Activated CD8-positive, alpha-beta memory T cell treated with anti-CD3 and anti-CD28 coated beads for 36 hours (primary cell): ENCODE data around the gene CFAP100. TPM values are rescaled to one million over a fixed set of nuclear protein-coding genes. Genes with fewer than 3 reads are reported as not detected.

Source experiments
- CTCF ChIA-PET: fragments of 350-600 bp; sonication (Branson Sonifier 250); formaldehyde crosslinking; loops from one replicate; lab custom pipeline; 2021; ENCODE audit warnings: antibody characterized with exemption; lab: Charles Lee
- POLR2A ChIA-PET: fragments of 350-600 bp; sonication (Branson Sonifier 250); formaldehyde crosslinking; loops from one replicate; lab custom pipeline; 2021; ENCODE audit warnings: antibody characterized with exemption; lab: Charles Lee
- total RNA-seq, 2 experiments: library from RNA; stranded (reverse); gene quantifications; one replicate each; pipeline ENCODE4 v1.2.3, GENCODE V29; 2021

Gene CFAP100
- total RNA-seq, 2 experiments from 2014 or later = not detected

DNA sequence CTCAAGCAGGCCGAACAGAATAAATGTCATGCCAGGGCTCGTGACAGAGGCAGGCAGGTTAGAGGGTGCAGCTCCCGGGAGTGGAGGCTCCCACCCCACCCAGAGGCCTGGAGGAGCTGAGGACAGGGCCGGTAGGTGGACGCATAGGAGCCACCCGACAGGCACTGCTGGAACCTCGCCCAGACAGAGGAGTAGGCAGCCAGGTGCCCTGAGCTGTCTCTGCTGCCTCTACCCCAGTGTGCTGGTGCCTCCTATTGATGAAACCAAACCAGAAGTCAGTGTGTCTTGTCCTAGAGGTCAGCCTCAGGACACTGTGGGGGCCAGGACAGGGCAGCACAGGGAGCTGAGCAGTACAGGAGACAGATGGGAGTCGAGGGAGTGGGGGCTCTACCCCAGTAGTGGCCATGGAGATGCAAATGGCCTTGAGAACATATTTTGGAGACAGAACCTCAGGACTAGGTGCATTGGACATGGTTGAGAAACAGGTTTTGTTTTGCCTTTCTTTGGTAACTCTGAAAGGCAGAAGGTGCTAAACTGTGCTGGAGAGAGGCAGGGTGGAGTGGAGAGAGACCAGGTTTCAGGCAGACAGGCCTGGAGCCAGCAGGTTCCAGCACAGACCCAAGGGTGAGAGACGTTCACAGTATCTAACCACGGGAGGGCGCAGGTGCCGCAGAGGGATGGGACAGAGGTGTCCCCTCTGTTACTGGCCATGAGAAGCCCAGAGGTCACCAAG lies 22.1 kb upstream of the CFAP100 start:
- ChIA-PET POLR2A (no interaction called here), CTCF (no interaction called here)

DNA sequence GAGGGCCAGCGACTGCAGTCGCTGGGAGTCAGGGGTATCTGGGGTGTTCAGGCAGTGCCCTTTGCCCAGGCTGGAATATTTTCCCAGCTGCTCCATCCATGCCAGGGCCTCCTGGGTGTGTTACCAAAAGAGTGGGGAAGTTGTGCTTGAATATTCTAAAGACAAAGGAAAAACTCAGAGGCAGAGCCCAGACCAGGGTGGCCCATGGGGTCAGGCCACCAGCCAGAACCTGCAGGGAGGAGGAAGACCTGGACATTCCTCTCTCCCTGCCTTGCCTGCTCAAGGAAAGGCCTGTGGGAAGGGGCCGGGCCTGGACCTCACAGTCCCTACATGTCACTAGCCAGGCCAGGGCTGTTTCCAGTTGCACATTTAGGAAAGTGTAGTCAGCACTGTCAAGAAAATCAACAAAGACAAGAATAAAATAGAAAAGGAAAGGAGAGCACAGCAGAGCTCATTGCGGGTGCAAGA lies 21.5 kb upstream of the CFAP100 start:
- ChIA-PET CTCF (no interaction called here), POLR2A (no interaction called here)

DNA sequence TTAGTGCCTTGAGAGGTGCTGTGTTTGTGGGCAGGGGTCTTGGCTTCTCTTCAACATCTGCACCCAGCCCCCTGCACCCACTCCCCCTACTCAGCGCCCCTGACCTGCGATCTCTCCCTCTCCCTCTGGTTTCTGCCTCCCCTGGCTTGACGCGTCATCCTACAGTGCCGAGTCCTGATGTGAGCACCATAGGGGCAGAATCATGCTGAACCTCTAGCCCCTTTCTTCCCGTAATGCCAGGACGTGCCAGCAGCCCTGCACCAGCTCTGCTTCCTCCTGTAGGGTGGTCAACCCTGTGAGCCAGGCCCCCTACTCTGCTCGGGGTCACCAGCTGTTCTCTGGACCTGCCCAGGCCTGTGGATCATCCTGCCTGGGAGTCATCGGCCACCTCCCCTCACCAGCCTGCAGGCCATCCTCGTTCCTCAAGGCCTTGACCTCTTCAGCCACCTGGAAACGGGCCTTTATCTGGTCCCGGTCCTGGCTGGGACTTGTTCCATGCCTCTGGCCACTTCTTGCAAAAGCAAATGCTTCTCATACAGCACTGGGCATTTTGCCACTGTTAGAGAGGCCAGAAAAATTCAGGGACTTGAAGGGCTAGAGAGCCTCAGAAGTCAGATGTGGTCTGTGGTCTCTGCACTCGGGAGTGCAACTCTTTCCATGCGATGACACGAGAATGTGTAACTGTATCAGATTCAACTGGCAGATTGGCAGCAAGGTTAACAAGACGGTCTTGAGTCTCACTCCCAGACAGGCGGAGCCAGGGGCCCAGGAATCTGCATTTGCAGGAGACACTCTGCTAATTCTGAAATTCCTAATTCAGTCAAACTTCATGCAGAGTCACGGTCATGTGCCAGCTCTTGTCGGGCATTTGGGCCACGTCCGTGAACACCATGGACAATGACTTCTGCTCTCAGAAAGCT lies 20.8 kb upstream of the CFAP100 start:
- ChIA-PET CTCF (no interaction called here), POLR2A (no interaction called here)

DNA sequence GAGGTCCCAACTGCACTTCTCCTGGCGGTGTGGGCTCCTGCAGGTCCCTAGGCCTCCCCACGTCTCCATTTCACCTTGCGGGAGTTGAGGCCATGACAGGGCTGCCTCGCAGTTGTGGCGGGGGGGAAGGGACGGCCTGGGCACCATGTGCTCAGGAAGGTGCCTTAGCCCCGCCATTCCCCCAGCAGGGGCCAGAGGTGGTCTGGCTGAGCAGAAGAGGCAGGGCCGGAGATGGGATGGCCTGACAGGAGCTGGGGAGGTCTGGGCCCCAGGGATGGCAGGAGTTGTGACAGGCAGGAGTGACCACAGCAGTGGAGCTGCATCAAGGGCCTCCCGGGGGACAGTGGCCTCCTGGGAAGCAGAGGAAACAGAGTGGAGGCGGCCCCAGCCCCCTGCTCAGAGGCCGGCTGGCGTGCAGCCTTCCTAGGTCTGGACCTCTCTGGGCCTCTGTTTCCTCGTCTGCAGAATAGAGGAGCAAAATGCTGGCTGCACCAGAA lies 18.8 kb upstream of the CFAP100 start:
- CTCF ChIA-PET = no interaction called here
- POLR2A ChIA-PET = no interaction called here

DNA sequence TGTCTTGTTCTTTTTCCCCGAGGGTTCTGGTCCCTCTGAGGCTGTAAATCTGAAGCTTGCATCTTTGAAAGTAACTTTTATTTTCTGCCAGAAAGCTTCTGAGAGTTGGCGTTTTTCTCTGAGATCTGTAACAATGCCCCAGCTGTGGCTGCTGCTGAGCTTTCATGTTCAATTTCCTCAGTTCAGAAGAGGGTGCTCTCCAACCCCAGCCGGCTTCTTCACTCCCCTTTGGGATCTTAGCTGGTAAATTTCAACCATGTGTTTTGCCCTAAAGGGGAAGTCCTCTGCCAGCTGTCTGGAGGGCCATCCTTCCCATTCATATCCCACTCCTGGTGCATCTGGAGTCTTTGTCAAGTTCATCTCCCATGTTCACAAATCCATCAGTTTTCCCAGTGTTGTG lies 18.3 kb upstream of the CFAP100 start:
- ChIA-PET POLR2A (no interaction called here), CTCF (no interaction called here)

DNA sequence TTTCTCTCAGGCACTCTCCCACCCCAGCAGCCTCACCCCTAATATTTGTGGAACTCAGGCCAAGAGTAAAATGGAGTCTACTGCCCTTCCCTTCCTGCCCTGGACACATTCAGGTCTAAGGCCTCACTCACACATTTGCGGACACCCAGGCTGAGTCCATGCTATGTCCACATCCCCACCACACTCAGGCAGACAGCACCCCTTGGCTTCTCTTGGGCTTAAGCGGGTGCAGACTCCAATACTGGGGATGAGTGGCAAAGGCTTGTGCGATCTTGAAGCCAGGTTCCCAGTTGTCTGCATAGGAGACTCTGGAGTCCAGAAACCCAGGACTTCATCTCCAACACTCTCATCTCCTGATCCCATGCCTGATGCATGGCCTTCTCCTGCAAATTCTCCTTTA lies 17.5 kb upstream of the CFAP100 start:
- ChIA-PET CTCF (no interaction called here), POLR2A (no interaction called here)

DNA sequence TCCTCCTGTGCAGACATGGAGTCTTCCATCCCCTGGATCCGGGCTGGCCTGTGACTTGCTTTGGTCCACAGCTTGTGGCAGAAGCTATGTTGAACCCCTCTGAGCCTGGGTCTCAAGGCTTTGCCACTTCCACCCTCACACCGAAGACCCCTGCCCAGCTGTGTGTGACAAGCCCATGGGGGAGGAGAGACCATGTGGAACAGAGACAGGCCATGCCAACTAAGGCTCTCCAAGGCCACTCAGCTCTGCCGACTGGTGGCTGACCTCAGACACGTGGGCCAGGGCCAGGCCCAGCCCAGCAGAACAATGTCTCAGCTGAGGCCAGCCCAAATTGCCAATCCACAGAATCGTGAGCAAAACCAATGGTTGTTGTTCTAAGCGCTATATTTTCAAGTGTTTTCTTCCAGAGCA lies 16.4 kb upstream of the CFAP100 start:
- ChIA-PET CTCF (no interaction called here), POLR2A (no interaction called here)

DNA sequence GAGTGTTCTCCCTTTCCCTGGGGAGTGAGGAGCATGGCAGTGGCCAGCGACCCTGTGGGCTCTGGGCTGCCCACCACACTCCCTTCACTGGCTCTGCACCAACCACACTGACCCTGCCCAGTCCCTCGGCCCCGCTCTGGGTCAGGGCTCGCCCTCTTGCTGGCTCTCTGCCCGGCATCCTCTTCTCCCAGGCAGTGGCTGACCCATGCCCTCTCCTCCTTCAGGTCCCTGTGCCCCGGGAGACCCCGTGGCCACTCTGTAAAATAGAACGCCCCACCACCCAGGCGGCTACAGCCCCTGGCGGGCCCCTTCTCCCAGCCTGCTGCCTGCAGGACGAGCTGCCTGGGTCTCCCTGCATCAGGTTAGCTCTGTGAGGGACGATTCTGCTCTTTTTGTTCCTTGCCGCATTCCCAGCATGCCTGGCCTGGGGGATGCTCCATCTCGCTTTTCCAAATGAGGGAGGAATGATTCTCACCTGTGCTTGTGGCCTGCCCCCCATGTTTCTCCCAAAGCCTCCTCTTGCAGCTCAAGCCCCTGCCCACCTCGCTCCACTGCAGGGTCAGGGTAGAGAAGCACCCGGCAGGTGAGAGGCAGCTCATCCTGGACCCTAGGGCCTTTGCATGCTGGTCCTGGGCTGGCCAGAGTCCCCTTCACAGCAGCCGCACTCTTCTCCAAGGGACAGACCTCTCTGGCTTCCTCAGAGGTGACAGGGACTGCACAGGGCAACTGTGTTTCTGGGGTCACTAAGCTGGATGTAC lies 14.5 kb upstream of the CFAP100 start:
- CTCF ChIA-PET = no interaction called here
- POLR2A ChIA-PET = no interaction called here

DNA sequence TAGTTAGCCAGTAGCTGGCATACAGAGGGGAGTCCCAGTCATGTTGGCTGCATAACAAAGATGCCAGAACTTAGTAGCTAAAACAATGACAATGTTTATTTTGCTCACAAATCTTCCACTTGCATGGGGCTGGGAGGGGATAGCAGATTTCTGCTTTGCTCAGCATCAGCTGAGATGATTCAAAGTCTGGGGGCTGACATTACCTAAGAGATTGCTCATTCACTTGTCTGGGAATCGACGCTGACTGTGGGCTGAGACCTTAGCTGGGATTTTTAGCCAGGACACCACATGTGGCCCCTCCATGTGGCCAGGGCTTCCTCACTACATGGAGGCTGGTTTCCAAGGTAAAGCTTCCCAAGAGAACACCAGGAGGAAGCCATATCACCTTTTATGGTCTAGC lies 12.7 kb upstream of the CFAP100 start:
- POLR2A ChIA-PET = no interaction called here
- CTCF ChIA-PET = no interaction called here

DNA sequence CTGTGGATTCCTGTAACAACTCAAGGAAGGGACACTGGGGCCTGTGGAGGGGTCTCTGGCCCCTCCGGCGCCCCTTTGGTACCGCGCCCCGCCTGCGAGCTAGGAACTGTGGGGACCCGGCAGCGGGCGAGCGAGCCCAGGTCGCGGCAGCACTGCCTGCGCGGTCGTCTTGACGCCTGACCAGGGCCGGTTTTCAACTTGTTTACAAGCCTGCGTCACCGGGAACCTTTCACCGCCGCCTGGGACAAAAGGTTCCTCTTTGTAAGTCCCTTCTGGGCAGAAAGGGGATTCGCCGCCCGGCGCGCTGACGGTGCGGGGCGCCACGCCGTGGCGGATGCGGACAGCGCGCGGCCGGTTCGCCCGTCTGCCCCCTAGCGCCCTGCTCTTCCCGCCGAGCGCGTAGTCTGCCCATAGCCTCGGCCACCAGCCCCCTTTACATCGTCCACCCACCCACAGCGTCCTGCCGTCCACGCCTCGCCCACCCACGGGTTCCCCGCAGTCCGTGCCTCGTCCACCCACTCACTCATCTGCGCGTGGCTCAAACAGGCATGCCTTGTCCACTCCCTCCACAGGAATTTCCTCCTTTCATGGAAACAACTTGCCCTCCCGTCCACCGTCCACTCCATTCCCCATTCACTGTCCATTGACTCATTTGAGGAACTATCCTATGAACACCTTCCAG lies 5.5 kb upstream of the CFAP100 start:
- CTCF ChIA-PET = interaction anchor here (0.6 to 0.7 kb wide), 2 partner anchors 128 to 937 kb away, joined by 3 to 4 read pairs; no protein-coding TSS in a partner anchor

DNA sequence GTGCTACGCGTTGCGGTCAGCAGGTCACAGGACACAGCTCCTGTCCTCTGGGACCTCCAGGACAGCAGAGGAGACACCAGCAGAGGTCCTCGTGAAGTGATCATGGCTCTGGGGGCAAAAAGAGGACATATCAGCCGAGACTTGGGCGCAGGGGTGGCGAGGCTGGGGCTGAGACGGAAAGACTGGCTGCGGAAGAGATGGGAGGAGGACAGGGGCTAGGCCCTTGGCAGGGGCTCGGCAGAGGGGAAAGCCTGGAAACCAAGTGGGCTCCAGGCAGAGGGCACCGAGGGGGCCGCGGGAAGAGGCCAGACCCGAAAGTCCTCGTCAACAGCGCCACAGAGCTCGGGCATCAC lies 4.9 kb upstream of the CFAP100 start:
- ChIA-PET CTCF (no interaction called here), POLR2A (no interaction called here)

More for the DNA sequence above, 5.5 kb upstream of the CFAP100 start:
- POLR2A ChIA-PET = no interaction called here

DNA sequence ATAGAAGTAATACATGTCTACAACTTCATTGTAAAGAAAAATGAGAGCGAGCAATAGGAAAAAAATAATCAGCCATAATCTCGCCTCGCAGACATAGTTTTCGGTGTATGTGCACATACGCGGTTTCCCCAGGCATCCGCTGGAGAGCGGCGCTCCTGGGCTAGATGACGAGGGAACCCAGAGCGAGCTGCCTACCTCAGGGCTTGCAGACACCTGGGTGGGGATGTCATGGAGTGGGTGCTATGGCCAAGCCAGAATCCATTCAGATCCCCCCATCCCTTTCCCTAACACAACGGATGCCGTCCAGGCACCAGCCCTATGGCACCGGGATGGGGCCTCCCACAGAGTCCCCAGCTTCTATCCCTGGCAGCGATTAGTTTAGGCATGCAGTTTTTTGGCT lies 4.5 kb upstream of the CFAP100 start:
- POLR2A ChIA-PET = no interaction called here
- CTCF ChIA-PET = no interaction called here

DNA sequence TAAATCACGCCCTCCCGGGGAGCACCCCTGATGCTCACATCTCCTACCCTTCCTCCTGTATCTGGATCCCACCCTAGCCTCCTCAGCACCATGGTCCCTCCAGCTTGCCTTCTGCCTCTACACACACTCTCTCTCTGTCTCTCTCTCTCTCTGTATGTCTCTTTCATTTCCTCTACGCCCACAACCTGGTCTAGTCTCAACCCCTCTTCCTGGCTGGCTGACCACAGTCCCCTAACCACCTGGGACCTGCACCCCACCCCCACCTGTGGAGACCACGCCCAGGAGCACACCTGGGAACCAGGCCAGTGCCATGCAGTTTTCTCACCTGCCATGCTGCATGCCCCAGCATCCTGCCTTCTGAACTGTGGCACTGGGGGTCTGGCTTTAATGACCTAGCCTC lies 4.0 kb upstream of the CFAP100 start:
- ChIA-PET POLR2A (no interaction called here), CTCF (no interaction called here)

DNA sequence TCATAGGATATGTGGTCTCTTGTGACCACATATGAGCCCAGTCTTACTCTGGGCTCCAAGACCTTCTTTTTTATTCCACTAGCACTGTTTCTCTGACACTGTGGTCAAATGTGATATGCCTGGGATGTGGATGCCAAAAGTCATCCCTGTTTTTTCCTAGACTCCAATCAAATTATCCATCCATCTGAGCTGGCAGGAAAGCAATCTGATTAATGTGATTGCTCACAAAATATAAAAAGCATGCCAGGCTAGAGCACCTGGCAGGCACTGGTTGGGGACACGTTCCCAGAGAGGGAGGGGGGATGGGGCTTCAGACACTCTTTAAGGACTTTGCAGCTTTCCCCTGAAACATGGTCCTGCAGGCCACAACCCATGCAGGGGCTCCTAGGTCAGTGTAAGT lies 3.1 kb upstream of the CFAP100 start:
- CTCF ChIA-PET = no interaction called here
- POLR2A ChIA-PET = no interaction called here

DNA sequence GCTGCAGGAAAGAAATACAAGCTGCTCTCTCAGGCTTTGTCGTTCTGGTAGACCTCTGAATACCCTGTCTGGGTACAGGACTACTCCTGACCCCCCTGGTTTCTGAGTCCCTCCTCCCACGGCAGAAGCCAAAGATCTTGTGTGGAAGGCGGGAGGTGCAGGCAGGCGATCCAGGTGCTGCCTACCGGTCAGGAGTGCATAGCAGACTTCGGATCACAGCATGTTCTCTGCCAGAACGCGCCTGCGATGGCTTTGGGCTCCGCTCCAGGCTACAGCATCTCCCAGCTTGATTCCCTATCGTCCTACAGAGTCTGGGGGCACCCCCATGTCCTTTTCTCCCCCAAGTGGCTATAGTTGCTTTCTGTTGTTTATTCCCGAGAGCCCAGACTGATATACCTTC lies 2.5 kb upstream of the CFAP100 start:
- ChIA-PET CTCF (no interaction called here), POLR2A (no interaction called here)

DNA sequence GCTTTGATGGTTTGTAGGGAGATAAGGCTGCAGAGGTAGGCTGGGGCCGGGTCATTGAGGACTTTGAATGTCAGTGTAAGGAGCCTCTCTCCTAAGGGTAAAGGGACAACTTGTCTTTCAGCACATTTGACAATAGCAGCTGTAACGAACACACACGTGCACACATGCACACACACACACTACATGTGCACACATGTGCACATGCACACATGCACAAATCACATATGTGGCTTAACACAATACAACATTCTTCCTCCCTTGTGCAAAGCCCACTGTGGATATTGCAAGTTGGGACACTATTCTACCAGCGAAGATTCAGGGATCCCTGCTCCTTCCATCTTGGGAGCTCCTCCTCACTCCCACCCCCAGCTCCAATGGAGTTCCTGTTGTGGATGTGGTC lies 1.1 kb upstream of the CFAP100 start:
- CTCF ChIA-PET = no interaction called here
- POLR2A ChIA-PET = no interaction called here

DNA sequence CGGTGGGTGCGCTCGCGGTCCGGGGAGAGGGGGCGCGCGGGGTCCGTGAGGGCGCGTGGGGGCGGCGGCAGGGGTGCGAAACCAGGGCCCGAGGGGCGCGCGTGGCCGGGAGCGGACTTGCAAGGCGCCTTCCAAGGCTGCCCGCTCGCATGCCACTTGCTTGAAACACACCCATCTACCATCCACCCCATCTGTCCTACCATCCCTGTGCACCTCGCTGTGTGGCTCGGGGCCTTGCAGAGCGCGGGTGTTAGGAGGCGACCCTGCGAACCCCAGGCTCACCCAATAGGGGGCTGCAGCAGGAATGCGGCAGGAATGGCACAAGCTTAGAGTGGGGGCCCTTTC lies 240 bp downstream of the CFAP100 start:
- ChIA-PET CTCF (no interaction called here), POLR2A (no interaction called here)

DNA sequence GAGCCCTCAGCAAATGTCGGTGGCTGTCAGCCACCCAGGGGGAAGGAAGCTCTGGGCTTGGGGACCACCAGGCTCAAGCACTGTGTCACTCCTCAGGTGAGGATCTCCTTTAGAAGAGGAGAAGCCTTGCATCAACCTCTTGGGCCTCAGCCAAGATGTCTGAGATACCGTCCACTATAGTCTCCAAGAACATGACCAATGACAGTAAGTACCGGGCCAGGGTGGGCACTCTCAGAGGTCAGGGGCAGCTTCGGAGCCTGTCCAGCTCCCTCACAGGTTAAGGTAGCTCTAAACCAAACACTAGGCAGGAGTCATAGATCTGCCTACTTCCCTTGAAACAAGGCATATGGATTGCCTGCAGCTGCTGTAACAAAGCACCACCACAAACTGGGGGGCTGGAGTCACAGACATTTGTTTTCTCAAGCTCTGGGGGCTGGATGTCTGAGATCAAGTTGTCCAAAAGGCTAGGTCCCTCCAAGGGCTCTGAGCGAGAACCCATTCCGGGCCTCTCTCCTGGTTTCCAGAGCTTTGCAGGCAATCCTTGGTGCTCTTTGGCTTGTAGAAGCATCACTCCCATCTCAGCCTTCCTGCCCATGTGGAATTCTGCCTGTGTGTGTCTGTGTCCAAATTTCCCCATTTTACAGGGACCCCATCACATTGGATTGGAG lies 1.3 kb downstream of the CFAP100 start:
- ChIA-PET POLR2A (no interaction called here), CTCF (no interaction called here)

DNA sequence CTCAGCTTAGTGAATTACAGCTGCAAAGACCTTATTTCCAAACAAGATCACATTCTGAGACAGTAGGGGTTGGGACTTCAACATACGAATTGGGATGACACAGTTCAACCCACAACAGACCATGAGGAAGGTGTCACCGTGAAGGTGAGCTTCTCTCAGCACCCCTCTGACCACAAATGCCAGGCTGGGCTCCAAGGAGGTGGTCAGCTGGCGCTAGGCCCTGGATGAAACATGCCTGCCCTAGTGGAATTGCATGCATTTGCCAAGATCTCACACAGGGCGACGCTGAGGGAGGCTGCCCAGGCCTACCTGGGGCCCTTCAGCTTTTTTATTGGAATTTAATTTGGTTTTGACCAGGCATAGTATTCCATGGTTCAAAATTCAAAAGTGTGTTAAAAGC lies 1.8 kb downstream of the CFAP100 start:
- ChIA-PET CTCF (no interaction called here), POLR2A (no interaction called here)
